Activated naive CD8-positive, alpha-beta T cell (primary cell): Measurements from ENCODE around the gene MMP11.
A peak's percentile ranks its signal among the peaks of the same experiment; 100 is the strongest.

Experiments
- H3K27ac Mint-ChIP-seq: one replicate; pipeline ENCODE4 v1.8.0; 2021; ENCODE audit warnings: mixed read lengths
- H3K27me3 Mint-ChIP-seq: one replicate; pipeline ENCODE4 v1.8.0; 2021; ENCODE audit warnings: mixed read lengths
- H3K36me3 Mint-ChIP-seq: one replicate; pipeline ENCODE4 v1.8.0; 2021; ENCODE audit warnings: mixed read lengths
- H3K4me1 Mint-ChIP-seq: one replicate; pipeline ENCODE4 v1.8.0; 2021; ENCODE audit warnings: low read depth, mixed read lengths
- H3K4me3 Mint-ChIP-seq: one replicate; pipeline ENCODE4 v1.8.0; 2021; ENCODE audit warnings: mild to moderate bottlenecking, mixed read lengths
- H3K9me3 Mint-ChIP-seq: one replicate; pipeline ENCODE4 v1.8.0; 2021; ENCODE audit warnings: low read depth, mixed read lengths

Gene MMP11

DNA sequence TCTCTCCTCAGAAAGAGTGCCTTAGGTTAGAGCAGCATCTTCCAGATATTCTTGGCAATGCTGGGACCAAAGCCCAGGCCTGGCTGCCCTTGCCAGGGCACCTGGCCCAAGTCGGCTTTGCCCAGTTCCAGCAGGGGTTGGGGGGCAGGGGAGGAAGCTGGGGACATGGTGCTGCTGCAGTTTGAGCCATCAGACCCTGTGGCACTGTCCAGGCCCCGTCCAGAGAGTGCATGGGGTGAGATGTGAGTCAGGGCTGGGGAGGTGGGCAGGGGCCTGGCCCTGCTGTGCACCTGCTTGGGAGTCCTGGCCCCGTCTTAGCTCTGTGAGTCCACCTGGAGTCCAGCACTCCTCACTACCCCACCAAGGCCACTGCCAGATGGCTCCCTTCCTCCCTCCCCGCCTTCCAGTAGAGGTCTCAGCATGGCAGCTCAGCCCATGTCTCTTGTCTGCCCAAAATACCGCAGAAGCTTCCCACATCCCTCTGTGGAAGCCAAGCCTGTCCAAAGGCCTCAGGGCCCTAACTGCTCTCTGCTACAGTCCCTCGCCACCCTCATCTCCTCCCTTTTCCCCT lies 49.5 kb downstream of the MMP11 start:
- Mint-ChIP-seq H3K4me3 (no peak overlapping the region), H3K9me3 (no peaks in the 10 kb centered on the region), H3K36me3 (peaks cover 7% of the 10 kb centered on the region), H3K27ac (no peak overlapping the region), H3K4me1 (peaks cover 4% of the 10 kb centered on the region), H3K27me3 (no peaks in the 10 kb centered on the region)

DNA sequence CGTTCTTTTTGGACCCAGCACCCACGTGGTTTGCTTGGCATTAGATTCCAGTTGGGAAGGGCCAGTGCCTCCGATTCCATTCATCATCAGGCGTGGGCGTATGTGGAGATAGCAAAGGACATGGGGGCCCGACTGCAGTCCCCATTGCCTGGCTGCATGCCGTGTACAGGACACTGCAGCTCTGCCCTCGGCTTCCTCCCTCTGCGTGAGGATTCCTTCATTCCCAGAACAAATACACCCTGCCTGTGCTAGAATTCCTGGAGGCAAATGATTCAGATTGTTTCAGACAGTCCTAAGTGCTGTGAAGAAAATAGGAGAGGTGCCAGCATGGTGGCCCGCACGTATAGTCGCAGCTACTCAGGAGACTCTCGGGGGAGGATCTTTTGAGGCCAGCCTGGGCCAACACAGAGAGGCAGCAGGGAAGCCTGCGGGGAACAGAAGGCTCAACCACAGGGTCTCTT lies 50.7 kb downstream of the MMP11 start:
- peaks cover 4% of the 10 kb centered on the region for H3K4me1 Mint-ChIP-seq
- H3K4me3 Mint-ChIP-seq = no peak overlapping the region

DNA sequence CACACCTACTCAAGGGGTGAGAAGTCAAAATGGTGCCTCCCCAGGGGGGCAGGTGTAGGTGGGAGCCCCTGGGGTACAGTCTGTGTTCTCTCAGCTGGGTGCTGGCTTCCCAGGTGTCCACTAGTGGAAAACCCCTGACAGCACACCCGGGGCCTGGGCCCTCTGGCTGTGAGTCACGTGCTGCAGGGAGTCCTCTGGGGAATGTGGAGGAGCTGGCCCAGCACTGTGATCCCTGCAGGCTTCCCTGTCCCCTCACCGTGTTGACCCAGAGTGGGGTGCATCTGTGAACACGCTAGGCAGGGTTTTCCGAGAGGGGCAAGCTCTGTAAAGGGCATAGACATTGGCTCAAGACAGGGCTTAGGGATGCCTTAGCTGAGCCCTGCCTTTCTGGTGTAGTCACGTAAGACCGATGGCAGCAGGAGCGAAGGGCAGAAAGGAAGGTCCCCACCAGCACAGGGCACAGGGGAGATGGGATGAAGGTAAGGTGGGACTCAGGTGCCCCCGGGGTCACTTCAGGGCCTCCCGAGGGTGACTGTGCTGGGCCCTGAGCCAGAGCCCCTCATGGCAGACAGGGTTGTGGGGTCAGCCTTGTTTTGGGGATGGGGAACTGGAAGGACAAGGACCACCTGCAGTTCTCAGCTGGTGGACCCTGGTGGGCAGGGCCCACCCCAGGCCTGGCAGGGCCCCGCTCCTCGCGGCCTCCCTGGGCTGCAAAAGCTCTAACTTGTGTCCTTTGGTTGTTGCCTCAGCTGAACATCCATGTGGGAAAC lies 52.0 kb downstream of the MMP11 start:
- Mint-ChIP-seq H3K4me3 (no peak overlapping the region), H3K27ac (no peak overlapping the region), H3K27me3 (no peaks in the 10 kb centered on the region), H3K9me3 (no peaks in the 10 kb centered on the region), H3K36me3 (peaks cover 6% of the 10 kb centered on the region), H3K4me1 (peaks cover 4% of the 10 kb centered on the region)

More for the DNA sequence above, 50.7 kb downstream of the MMP11 start:
- Mint-ChIP-seq H3K27ac (no peak overlapping the region), H3K36me3 (peaks cover 6% of the 10 kb centered on the region), H3K9me3 (no peaks in the 10 kb centered on the region), H3K27me3 (no peaks in the 10 kb centered on the region)

DNA sequence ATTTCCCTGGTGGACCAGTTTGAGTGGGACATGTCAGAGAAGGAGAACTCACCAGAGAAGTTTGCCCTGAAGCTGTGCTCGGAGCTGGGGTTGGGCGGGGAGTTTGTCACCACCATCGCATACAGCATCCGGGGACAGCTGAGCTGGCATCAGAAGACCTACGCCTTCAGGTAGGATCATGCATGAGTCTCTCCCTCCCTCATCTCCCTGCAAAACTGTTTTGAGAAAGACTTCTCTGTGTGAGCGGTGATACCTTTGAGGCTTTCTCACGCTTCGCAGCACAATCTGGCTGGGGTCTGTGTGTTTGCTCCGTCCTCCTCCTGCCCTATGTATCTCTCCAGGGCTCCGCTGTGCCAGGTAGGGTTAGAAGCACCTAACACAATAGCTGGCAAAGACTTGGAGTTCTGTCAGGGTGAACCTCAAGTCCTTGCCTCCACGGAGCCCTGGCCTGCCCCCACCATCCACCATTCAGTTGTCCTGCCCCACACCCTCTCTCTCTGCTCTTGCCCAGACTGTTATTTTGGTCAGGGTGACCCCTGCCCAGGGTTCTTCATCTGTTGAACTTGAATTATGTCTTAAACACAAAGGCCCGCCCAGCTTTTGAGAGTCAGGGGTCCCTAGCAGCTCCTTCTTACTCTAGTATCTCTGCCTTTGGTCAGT lies 52.7 kb downstream of the MMP11 start:
- Mint-ChIP-seq H3K4me1 (peaks cover 6% of the 10 kb centered on the region), H3K36me3 (peaks cover 6% of the 10 kb centered on the region), H3K27ac (no peak overlapping the region)

DNA sequence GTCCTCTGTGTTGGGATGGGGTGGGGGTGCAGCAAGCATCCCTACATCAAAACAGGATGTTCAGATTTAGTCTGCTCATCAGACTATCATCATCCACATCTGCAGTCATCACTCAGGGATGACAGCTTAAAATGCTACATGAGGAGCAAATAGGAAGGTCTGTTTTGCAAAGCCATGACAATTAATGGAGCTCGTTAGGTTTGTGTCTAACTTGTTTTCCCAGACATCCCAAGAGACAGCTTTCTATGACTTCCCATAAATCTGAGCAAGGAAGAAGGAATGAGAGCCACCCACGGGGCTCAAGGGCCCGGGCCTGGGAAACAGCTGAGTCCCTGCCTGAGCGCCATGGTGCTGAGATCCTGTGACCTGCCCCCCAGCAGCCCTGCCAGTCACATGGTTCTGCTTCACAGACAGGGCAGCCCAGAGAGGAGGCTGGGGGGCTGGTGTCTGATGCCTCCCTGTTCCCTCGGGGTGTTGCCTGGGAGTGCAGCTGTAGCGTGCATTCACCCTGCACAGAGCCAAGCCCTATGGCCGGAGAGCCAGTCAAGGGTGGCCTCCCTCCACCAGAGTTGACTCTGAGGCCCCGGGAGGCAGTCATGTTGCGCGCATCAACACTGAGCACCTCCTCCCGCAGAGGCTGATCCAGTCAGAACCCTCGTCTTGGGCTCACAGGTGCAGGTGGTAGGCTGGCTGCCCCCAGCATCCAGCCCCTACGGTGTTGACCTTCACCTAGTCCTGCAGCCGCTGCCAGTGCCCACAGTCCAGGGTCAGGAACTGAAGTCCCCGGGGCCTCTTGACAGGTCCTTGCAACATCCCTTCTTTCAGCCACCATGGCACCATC lies 54.1 kb downstream of the MMP11 start:
- H3K27me3 Mint-ChIP-seq = no peaks in the 10 kb centered on the region
- no peak overlapping the region for H3K4me3 Mint-ChIP-seq
- H3K27ac Mint-ChIP-seq = no peak overlapping the region
- H3K9me3 Mint-ChIP-seq = no peaks in the 10 kb centered on the region
- H3K4me1 Mint-ChIP-seq = peaks cover 3% of the 10 kb centered on the region
- peaks cover 6% of the 10 kb centered on the region for H3K36me3 Mint-ChIP-seq

More for the DNA sequence above, 52.7 kb downstream of the MMP11 start:
- H3K27me3 Mint-ChIP-seq = no peaks in the 10 kb centered on the region
- no peak overlapping the region for H3K4me3 Mint-ChIP-seq
- no peaks in the 10 kb centered on the region for H3K9me3 Mint-ChIP-seq

DNA sequence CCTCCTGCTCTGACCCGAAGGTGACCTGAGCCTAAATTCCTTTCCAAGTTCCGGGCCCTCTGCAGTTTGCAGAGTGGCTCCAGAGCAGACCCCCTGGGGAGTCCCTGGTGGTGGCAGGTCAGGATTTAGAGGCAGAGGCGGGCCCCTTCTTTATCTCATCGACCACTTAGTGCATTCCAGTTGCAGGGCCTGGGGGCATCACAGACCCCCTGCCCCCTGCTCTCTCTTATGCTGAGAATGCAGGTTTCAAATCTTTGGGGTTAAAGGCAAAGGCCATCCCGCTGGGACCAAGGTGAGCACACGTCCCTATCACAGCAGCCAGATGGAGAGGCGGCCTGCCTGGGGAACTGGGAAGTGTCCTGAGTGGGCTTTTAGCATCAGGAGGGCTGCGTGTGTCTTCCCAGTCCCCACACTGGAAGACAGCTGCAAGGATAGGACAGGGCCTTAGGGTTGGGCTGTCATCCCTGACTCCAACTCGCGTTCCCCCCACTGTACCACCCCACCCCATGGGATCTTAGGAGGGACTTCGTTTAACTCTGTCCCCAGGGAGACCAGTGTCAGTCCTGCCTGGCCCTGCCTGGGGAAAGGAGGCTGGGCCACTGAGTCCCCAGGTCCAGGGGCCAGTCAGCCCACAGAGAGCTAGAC lies 54.8 kb downstream of the MMP11 start:
- Mint-ChIP-seq H3K27me3 (no peaks in the 10 kb centered on the region), H3K4me1 (peaks cover 3% of the 10 kb centered on the region), H3K4me3 (no peak overlapping the region), H3K27ac (no peak overlapping the region), H3K9me3 (no peaks in the 10 kb centered on the region), H3K36me3 (peaks cover 6% of the 10 kb centered on the region)

DNA sequence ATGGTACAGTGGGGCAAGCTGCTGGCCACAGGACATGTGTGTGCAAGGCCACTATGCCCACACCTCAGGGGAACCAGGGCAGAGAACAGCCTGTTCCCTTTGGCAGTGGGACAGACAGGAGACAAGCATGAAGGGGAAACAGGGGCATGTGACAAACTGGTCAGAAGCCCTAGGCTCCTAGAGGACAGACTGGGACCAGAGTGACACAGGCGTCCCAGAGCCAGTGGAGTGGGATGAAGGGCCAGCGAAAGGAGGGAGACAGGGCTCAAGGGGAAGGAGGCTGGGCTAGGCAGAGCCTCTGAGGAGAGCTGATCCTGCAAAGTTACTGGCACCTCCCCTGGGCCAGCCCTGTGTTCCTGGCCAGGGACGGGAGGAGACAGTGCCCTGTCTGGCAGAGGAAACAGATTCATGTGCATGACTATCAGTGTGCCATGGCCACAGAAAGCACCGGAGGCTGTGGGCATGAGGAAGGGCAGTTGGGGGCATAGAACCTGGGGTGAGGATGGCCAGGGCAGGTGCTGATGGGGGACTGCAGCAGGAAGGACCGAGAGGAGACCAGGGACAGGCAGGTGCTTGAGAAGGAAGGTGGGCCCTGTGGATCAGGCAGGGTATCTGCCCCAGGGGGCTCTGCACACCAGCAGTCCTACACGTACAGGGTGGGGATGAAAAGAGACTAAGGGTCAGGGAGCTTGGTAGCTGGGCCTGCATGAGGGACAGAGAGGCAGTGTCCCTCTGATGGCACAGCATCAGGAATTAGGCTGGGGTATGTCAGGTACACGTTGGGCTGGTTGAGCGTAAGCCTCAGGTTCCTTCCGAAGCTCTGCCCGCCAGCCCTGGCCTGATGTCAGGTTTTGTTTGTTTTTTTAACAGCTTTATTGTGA lies 56.4 kb downstream of the MMP11 start:
- Mint-ChIP-seq H3K27me3 (no peaks in the 10 kb centered on the region), H3K27ac (peak overlapping the region; percentile 7), H3K36me3 (peaks cover 3% of the 10 kb centered on the region), H3K4me1 (peaks cover 3% of the 10 kb centered on the region), H3K4me3 (no peak overlapping the region), H3K9me3 (no peaks in the 10 kb centered on the region)

DNA sequence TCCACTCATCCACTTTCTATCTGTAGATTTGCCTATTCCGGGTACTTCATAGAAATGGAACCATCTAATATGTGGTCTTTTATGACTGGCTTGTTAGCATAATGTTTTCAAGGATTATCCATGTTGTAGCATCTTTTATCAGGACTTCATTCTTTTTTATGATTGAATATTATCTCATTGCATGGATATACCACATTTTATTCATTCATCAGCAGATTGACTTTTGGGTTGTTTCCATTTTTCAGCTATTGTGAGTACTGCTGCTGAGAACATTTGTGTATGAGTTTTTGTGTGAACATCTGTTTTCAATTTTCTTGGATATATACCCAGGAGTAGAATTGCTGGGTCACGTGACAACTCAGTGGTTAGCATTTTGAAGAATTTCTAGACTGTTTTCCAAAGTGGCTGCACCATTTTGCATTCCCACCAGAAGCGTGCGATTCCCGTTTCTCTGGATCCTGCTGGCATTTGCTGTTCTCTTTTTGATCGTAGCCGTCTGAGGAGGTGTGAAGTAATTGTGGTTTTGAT lies 57.3 kb downstream of the MMP11 start:
- Mint-ChIP-seq H3K9me3 (no peaks in the 10 kb centered on the region), H3K27ac (no peak overlapping the region), H3K4me3 (no peak overlapping the region)

DNA sequence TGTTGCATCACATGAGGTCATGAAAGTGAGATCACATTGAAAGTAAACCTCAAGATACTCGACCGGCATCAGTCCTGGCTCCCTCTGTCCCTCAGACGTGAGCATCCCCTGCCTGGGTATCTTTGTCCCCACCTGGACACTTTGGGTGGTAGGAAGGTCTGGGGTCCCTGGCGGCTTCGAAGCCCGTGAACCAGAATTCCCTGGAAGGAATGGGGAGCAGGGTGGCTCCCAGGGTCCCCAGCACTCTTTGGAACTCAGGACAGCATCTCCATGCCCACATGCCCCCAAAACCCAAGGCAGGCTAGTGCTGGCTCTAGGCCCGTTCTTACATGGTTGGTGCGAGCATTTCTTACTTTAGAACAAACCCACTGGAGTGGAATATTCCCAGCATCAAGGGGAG lies 58.6 kb downstream of the MMP11 start:
- Mint-ChIP-seq H3K9me3 (no peaks in the 10 kb centered on the region), H3K27me3 (no peaks in the 10 kb centered on the region), H3K4me3 (no peak overlapping the region), H3K36me3 (peaks cover 2% of the 10 kb centered on the region), H3K27ac (no peak overlapping the region), H3K4me1 (peaks cover 3% of the 10 kb centered on the region)

More for the DNA sequence above, 57.3 kb downstream of the MMP11 start:
- Mint-ChIP-seq H3K36me3 (peaks cover 3% of the 10 kb centered on the region), H3K4me1 (peaks cover 3% of the 10 kb centered on the region), H3K27me3 (no peaks in the 10 kb centered on the region)

DNA sequence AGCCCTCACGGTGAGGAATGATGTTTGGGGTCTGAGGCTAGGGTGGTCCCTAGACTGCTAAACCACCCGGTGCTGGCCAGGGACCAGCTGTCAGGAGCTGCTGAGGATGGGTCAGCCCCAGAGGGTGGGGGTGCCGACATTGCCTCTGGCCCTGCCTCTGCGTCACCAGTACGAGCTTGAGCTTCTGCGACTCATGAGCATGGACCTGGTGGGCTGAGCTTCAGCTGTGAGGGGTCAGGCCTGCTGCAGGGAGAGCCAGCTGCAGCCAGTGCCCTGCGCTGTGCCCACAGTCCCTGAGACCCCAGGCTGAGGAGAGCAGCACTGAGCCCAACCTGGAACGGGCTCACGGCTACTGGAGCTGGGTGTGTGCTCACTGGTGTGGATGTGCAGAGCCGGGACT lies 59.1 kb downstream of the MMP11 start:
- Mint-ChIP-seq H3K27ac (no peak overlapping the region), H3K36me3 (no peaks in the 10 kb centered on the region), H3K27me3 (no peaks in the 10 kb centered on the region), H3K4me3 (no peak overlapping the region), H3K9me3 (no peaks in the 10 kb centered on the region), H3K4me1 (peaks cover 3% of the 10 kb centered on the region)

DNA sequence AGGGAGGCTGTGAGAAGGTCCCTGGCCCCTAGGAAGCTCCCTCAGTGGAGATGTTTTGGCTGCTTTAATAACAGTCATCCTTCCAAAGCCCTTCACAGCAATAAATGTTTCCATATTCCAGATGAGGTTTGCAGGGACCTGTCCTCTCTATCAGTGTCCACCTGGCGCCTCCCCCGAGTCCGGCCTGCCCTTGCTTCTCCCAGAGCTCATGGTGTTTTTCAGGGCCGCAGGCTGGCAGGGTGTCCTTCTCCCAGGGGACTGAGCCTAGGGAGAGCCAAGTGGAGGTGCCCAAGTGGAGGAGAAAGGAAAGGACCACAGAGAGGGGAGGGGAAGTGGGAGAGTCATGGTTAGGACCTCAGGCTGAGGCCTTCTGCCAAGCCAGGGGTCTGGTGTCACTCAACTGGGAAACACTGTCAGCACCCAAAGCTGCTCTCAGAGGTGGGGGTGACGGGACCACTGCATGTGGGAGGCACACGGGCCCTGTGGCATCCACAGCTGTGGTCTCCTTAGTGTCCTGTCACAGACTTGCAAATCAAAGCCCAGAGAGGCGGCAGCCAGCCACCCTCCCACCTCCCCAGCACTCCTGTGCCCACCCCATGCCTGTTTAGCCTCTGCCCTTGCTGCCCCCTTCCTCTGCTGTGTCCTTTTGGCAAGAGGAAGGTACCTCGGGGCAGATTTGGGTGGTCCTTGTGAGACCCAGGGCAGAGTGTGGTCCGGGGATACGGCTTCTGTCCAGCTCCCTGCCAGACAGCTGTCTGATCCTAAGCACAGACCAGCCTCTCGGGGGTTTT lies 59.8 kb downstream of the MMP11 start:
- H3K4me3 Mint-ChIP-seq = no peak overlapping the region
- no peaks in the 10 kb centered on the region for H3K27me3 Mint-ChIP-seq
- H3K27ac Mint-ChIP-seq = no peak overlapping the region

DNA sequence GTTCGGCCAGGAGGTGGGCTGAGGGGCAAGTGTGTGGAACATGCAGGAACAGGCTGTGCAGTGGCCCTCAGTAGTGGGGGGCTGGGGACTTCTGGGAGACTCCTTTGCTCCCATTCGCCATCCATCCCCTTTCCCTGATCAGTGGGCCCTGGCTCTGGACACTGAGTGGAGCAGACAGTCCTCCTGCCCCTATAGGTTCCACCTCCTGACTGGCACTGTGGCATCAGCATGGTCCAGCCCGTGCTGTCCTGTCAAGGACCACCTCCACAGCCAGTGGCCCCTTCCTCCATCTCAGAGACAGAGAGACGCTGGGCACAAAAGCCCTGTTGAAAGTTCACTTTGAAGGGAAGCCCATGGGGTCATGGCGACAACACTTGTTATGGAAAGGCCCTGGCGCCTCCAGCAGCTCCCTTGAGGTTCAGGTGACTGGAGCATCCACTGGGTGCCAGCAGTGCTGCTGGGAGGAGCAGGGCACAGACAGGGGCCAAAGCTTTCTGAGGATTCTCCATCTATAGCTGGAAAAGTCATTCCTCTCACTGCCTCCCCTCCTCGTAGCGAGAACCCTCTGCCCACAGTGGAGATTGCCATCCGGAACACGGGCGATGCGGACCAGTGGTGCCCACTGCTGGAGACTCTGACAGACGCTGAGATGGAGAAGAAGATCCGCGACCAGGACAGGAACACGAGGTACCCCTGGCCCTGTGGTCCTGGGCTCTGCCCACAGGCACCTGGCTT lies 60.5 kb downstream of the MMP11 start:
- Mint-ChIP-seq H3K27ac (no peak overlapping the region), H3K27me3 (no peaks in the 10 kb centered on the region), H3K4me1 (peaks cover 9% of the 10 kb centered on the region), H3K36me3 (no peaks in the 10 kb centered on the region), H3K9me3 (no peaks in the 10 kb centered on the region), H3K4me3 (no peak overlapping the region)

More for the DNA sequence above, 59.8 kb downstream of the MMP11 start:
- H3K36me3 Mint-ChIP-seq = no peaks in the 10 kb centered on the region
- peaks cover 3% of the 10 kb centered on the region for H3K4me1 Mint-ChIP-seq
- no peaks in the 10 kb centered on the region for H3K9me3 Mint-ChIP-seq
